AG04450 (cell line): ENCODE results near the gene CRYBA4. TPM values are rescaled to one million over a fixed set of nuclear protein-coding genes. Genes with fewer than 3 reads are reported as not detected.

ENCODE experiments used
- CTCF ChIA-PET: fragments of 300-600, 350-600 bp; formaldehyde crosslinking; extraction: SDS; loops from one replicate; lab custom pipeline; 2022; ENCODE audit warnings: antibody characterized with exemption, inconsistent platforms; lab: Charles Lee
- POLR2A ChIA-PET: fragments of 350-600 bp; formaldehyde crosslinking; extraction: SDS; loops from one replicate; lab custom pipeline; 2021; ENCODE audit warnings: antibody characterized with exemption, inconsistent platforms; lab: Yijun Ruan, JAX
- DNase-seq: peaks from one replicate; pipeline ENCODE4 v3.0.0-alpha.2; 2011; ENCODE audit warnings: low read depth, low spot score
- H3K27ac ChIP-seq: one replicate; pipeline ENCODE4 v1.5.1; 2012; ENCODE audit warnings: low read depth, low read length, control low read depth
- H3K27me3 ChIP-seq: one replicate; pipeline ENCODE4 v1.6.0; 2012; ENCODE audit warnings: low read length; ENCODE audit not compliant: control insufficient read depth, insufficient read depth
- H3K4me3 ChIP-seq: 2 replicates; pipeline ENCODE4 v1.5.1; 2011; ENCODE audit warnings: mild to moderate bottlenecking, low read depth, low read length, control low read depth
- H3K9me3 ChIP-seq: 2 replicates; pipeline ENCODE4 v1.5.1; 2012; ENCODE audit warnings: low read length; ENCODE audit not compliant: control insufficient read depth, insufficient read depth
- CTCF ChIP-seq: IDR thresholded peaks from 2 replicates; pipeline ENCODE4 v1.5.1; 2011; ENCODE audit warnings: low read depth, low read length, control low read depth, inconsistent platforms
- polyA plus RNA-seq: library from polyadenylated mRNA; depleted of rRNA; stranded (reverse); fragments of >200 nt; gene quantifications from 2 replicates; pipeline ENCODE4 v1.2.3, GENCODE V29; 2011

CRYBA4 gene
- polyA plus RNA-seq, 1 experiment: not detected

DNA sequence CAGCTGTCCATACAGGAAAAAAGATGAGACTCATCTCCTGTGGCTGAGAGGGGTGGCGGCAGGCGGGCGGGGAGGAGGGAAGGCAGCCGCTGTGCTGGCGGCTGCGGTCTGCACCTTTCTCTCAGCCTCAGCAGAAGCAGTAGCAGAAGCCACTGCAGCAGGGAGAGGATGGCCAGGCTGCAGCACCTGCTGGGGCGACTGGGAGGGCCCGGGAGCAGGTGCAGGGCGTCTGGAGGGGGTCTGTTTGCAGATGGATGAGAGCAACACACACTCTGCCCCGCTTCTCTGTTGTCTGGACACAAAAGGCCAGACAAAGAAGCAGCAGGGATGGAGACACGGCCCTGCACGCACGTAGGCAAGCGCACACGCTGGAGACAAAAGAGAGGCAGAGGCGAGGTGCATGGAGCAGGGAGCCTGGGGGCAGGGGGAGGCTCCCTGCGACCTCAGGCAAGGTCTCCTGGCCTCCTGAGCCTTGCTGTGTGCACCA, 26.3 kb downstream of the CRYBA4 start:
- TF ChIP-seq CTCF: no peak
- no peak for DNase-seq
- POLR2A ChIA-PET: no interaction called here
- H3K27me3 ChIP-seq: peaks cover 36% of the 10 kb centered on the region
- no peak overlapping the region for H3K27ac ChIP-seq
- no peak overlapping the region for H3K4me3 ChIP-seq
- no peaks in the 10 kb centered on the region; the same call in 1 of the 2 replicates for H3K9me3 ChIP-seq
- CTCF ChIA-PET: no interaction called here

GRCh38 chr22:26648528-26649388, 27.0 kb downstream of the CRYBA4 start:
- CTCF ChIA-PET: no interaction called here
- peaks cover 40% of the 10 kb centered on the region for H3K27me3 ChIP-seq
- no peak for TF ChIP-seq CTCF

GRCh38 chr22:26650722-26651421, 29.1 kb downstream of the CRYBA4 start:
- TF ChIP-seq CTCF: no peak
- H3K27ac ChIP-seq: no peak overlapping the region
- no peak overlapping the region for H3K4me3 ChIP-seq
- peaks cover 53% of the 10 kb centered on the region for H3K27me3 ChIP-seq
- DNase-seq: no peak
- ChIA-PET POLR2A (no interaction called here), CTCF (no interaction called here)
- H3K9me3 ChIP-seq: no peaks in the 10 kb centered on the region; the same call in 1 of the 2 replicates

More at GRCh38 chr22:26648528-26649388, 27.0 kb downstream of the CRYBA4 start:
- Histone ChIP-seq H3K27ac (no peak overlapping the region), H3K4me3 (no peak overlapping the region), H3K9me3 (no peaks in the 10 kb centered on the region; the same call in 1 of the 2 replicates)
- no peak for DNase-seq
- POLR2A ChIA-PET: no interaction called here

DNA sequence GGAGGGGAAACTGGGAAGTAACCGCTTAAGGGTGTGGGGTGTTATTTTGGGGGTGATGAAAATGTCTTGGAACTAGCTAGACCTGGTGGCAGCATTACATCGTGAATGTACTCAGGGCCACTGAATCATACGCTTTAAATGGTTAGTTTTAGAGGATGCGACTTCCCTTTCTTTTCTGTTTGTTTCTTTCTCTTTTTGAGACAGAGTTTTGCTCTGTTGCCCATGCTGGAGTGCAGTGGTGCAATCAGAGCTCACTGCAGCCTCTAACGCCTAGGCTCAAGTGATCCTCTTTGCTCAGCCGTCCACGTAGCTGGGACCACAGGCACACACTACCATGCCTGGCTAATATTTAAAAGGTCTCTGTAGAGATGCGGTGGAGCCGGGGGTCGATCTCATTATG, 30.1 kb downstream of the CRYBA4 start:
- peaks cover 53% of the 10 kb centered on the region for H3K27me3 ChIP-seq
- CTCF ChIA-PET: no interaction called here

More for the DNA sequence above, 30.1 kb downstream of the CRYBA4 start:
- POLR2A ChIA-PET: interaction anchor here (0.5 kb wide), 1 partner anchor 165 kb away, joined by 6 read pairs; no protein-coding TSS in a partner anchor
- no peak for DNase-seq
- Histone ChIP-seq H3K9me3 (no peaks in the 10 kb centered on the region; the same call in 1 of the 2 replicates), H3K27ac (no peak overlapping the region), H3K4me3 (no peak overlapping the region)
- TF ChIP-seq CTCF: no peak
